Brain microvascular endothelial cell (primary cell): ENCODE measurements around the gene HSPBAP1.
A peak's percentile ranks its signal among the peaks of the same experiment; 100 is the strongest.

Experiments used
- DNase-seq: peaks from one replicate; pipeline ENCODE4 v3.0.0-alpha.2; 2020
- H3K27ac ChIP-seq: fragments of 250-450 bp; sonication (Bioruptor Pico); 2 replicates; pipeline ENCODE4 v1.5.1; 2020; ENCODE audit warnings: mild to moderate bottlenecking, moderate library complexity
- H3K27me3 ChIP-seq: fragments of 250-450 bp; sonication (Bioruptor Pico); replicated peaks from 2 replicates; pipeline ENCODE4 v1.5.1; 2020; ENCODE audit warnings: mild to moderate bottlenecking
- H3K36me3 ChIP-seq: fragments of 250-450 bp; sonication (Bioruptor Pico); replicated peaks from 2 replicates; pipeline ENCODE4 v1.5.1; 2020; ENCODE audit warnings: mild to moderate bottlenecking
- H3K4me3 ChIP-seq: 2 replicates; pipeline ENCODE4 v1.5.1; 2011; ENCODE audit warnings: low read depth, mild to moderate bottlenecking, control low read depth, low read length, moderate library complexity
- in situ Hi-C: cut with HindIII; loops from 2 replicates; pipeline ENCODE4 v1.10.0; 2017; ENCODE audit warnings: low sequenced_read_pairs, low pct_ligation_motif_present
- TF ChIP-seq, protein P1 (sequence below): IDR thresholded peaks from 2 replicates; pipeline ENCODE4 v1.5.1; 2011; ENCODE audit warnings: low read depth, mild to moderate bottlenecking, moderate library complexity, low read length, control low read depth, inconsistent platforms; ENCODE audit errors: missing control alignments

Gene HSPBAP1

GRCh38 chr3:122800706-122801237 lies 7.1 kb upstream of the HSPBAP1 start:
- no peak overlapping the region for H3K4me3 ChIP-seq
- in situ Hi-C loops, result no loop called here
- DNase-seq, result no peak
- no peak overlapping the region for H3K27ac ChIP-seq
- H3K27me3 ChIP-seq, result no peaks in the 10 kb centered on the region
- TF ChIP-seq, protein P1, sequence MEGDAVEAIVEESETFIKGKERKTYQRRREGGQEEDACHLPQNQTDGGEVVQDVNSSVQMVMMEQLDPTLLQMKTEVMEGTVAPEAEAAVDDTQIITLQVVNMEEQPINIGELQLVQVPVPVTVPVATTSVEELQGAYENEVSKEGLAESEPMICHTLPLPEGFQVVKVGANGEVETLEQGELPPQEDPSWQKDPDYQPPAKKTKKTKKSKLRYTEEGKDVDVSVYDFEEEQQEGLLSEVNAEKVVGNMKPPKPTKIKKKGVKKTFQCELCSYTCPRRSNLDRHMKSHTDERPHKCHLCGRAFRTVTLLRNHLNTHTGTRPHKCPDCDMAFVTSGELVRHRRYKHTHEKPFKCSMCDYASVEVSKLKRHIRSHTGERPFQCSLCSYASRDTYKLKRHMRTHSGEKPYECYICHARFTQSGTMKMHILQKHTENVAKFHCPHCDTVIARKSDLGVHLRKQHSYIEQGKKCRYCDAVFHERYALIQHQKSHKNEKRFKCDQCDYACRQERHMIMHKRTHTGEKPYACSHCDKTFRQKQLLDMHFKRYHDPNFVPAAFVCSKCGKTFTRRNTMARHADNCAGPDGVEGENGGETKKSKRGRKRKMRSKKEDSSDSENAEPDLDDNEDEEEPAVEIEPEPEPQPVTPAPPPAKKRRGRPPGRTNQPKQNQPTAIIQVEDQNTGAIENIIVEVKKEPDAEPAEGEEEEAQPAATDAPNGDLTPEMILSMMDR, result no peak
- no peaks in the 10 kb centered on the region for H3K36me3 ChIP-seq

- no peaks in the 10 kb centered on the region for H3K36me3 ChIP-seq
- TF ChIP-seq, protein P1, result no peak
- in situ Hi-C loops, result no loop called here
- no peak overlapping the region for H3K4me3 ChIP-seq
- no peak for DNase-seq
- no peaks in the 10 kb centered on the region for H3K27me3 ChIP-seq
- H3K27ac ChIP-seq, result no peak overlapping the region
These were observed 6.4 kb upstream of the HSPBAP1 start for GRCh38 chr3:122800031-122800430.

GRCh38 chr3:122799322-122799721 lies 5.7 kb upstream of the HSPBAP1 start:
- DNase-seq, result no peak
- Histone ChIP-seq H3K27me3 (no peaks in the 10 kb centered on the region), H3K4me3 (no peak overlapping the region), H3K36me3 (no peaks in the 10 kb centered on the region), H3K27ac (no peak overlapping the region)
- TF ChIP-seq, protein P1, result no peak
- in situ Hi-C loops, result no loop called here

- TF ChIP-seq, protein P1, result no peak
- no peak overlapping the region for H3K4me3 ChIP-seq
- H3K36me3 ChIP-seq, result no peaks in the 10 kb centered on the region
- in situ Hi-C loops, result no loop called here
- no peak overlapping the region for H3K27ac ChIP-seq
- H3K27me3 ChIP-seq, result no peaks in the 10 kb centered on the region
- DNase-seq, result no peak
These were observed 3.7 kb upstream of the HSPBAP1 start for GRCh38 chr3:122797291-122797690.

- TF ChIP-seq, protein P1, result no peak
- H3K4me3 ChIP-seq, result peak overlapping the region; percentile 71
- no peaks in the 10 kb centered on the region for H3K36me3 ChIP-seq
- no peaks in the 10 kb centered on the region for H3K27me3 ChIP-seq
- in situ Hi-C loops, result no loop called here
- H3K27ac ChIP-seq, result no peak overlapping the region
- no peak for DNase-seq
These were observed 2.1 kb upstream of the HSPBAP1 start for GRCh38 chr3:122795674-122796195.
